ENCODE measurements around the gene AKAP12.

- TF ChIP-seq, protein P1, sequence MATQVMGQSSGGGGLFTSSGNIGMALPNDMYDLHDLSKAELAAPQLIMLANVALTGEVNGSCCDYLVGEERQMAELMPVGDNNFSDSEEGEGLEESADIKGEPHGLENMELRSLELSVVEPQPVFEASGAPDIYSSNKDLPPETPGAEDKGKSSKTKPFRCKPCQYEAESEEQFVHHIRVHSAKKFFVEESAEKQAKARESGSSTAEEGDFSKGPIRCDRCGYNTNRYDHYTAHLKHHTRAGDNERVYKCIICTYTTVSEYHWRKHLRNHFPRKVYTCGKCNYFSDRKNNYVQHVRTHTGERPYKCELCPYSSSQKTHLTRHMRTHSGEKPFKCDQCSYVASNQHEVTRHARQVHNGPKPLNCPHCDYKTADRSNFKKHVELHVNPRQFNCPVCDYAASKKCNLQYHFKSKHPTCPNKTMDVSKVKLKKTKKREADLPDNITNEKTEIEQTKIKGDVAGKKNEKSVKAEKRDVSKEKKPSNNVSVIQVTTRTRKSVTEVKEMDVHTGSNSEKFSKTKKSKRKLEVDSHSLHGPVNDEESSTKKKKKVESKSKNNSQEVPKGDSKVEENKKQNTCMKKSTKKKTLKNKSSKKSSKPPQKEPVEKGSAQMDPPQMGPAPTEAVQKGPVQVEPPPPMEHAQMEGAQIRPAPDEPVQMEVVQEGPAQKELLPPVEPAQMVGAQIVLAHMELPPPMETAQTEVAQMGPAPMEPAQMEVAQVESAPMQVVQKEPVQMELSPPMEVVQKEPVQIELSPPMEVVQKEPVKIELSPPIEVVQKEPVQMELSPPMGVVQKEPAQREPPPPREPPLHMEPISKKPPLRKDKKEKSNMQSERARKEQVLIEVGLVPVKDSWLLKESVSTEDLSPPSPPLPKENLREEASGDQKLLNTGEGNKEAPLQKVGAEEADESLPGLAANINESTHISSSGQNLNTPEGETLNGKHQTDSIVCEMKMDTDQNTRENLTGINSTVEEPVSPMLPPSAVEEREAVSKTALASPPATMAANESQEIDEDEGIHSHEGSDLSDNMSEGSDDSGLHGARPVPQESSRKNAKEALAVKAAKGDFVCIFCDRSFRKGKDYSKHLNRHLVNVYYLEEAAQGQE (IDR thresholded peaks at IDR 0.05; ENCODE audit: unreplicated experiment): no peak
- TF ChIP-seq POLR2AphosphoS5 (IDR thresholded peaks at IDR 0.05; ENCODE audit: low read depth) (no peak), CTCF (conservative IDR thresholded peaks at IDR 0.05; ENCODE audit: low read depth in 2 of 2) (no peak)
Measured at GRCh38 chr6:151279891-151280290, 40.1 kb downstream of the AKAP12 start.

Data from GM23338 (cell line).